Upper lobe of right lung (tissue), 1 donor: ENCODE data around the gene ZNF385B. TPM values are rescaled to one million over a fixed set of nuclear protein-coding genes. Genes with fewer than 3 reads are reported as not detected.

Source experiments
- ATAC-seq: fragments of 200-7000 bp; cut with Tn5 transposase; one replicate; pipeline ENCODE4 v1.9.1; 2020; ENCODE audit warnings: mild to moderate bottlenecking, moderate library complexity
- DNase-seq: peaks from one replicate; pipeline ENCODE4 v3.0.0-alpha.2; 2020
- H3K27ac ChIP-seq: fragments of 200-600 bp; one replicate; pipeline ENCODE4 v1.8.0; 2022
- H3K27me3 ChIP-seq: fragments of 200-600 bp; one replicate; pipeline ENCODE4 v1.8.0; 2022; ENCODE audit warnings: mild to moderate bottlenecking
- H3K36me3 ChIP-seq: fragments of 200-600 bp; one replicate; pipeline ENCODE4 v1.8.0; 2022
- H3K4me1 ChIP-seq: fragments of 200-600 bp; one replicate; pipeline ENCODE4 v1.8.0; 2022
- H3K4me3 ChIP-seq: fragments of 200-600 bp; one replicate; pipeline ENCODE4 v1.8.0; 2022; ENCODE audit warnings: mild to moderate bottlenecking
- H3K9me3 ChIP-seq: fragments of 200-600 bp; one replicate; pipeline ENCODE4 v1.8.0; 2022
- CTCF ChIP-seq: fragments of 200-600 bp; IDR thresholded peaks from one replicate; pipeline ENCODE4 v1.8.0; 2022; ENCODE audit warnings: antibody characterized with exemption
- intact Hi-C: fragments of 100-400 bp; cut with DNase I; formaldehyde crosslinking; loops from one replicate; pipeline ENCODE4 v1.11.0; 2022
- total RNA-seq: library from RNA; stranded (reverse); fragmentation: NEBNext Ultra II Directional; extraction: Animal tissue kit (Norgen Biotek cat#: 25700); gene quantifications from one replicate; pipeline ENCODE4 v1.2.1, GENCODE V29; 2021
- donor health status: DM: no; HTN: yes; CAD: no; lungs with severe emphysema.

ZNF385B gene
- total RNA-seq, 1 donor from 2014 or later: 62.3 TPM

DNA sequence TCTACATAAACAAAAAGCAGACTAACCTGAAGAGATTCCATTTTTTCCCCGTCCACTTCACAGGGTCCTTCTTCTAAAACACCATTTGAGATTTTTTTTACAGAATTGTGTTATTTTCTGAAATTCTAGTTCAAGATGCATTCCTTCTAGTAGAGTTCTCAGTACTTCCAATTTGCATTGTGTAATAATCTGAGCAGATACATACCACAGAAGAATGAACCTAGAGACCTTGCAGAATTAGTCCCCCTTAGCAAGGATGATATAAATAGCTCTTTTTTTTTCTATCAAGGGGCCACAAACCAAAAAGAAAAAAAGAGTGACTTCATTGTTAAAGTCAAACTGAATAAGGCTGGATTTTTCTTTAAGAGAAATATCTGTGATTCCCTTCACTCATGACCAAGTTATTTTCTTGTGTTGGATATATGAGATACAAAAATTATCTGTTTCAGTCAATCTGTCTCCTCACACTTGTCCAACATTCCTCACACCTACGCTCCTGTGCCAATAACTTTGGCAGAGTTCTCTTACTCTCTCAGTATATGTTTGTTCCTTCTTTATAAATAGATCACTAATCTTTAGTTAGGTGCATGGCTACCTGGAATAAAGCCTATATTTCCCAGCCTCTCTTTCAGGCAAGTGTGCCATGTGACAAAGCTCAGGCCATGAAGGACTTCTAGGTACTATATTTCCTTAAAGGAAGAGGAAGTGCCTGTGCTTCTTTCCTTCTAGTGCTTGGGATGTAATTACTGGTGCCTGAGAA, 183.5 kb downstream of the ZNF385B start:
- H3K9me3 ChIP-seq: no peaks in the 10 kb centered on the region
- no peak overlapping the region for H3K4me3 ChIP-seq
- H3K27ac ChIP-seq: no peak overlapping the region
- intact Hi-C loops: no loop called here
- TF ChIP-seq CTCF: no peak
- no peaks in the 10 kb centered on the region for H3K36me3 ChIP-seq
- no peaks in the 10 kb centered on the region for H3K27me3 ChIP-seq
- ATAC-seq: no peak
- DNase-seq: no peak
- H3K4me1 ChIP-seq: peaks cover 12% of the 10 kb centered on the region

GRCh38 chr2:179677077-179677688, 184.2 kb downstream of the ZNF385B start:
- DNase-seq: no peak
- intact Hi-C loops: no loop called here

GRCh38 chr2:179675435-179675834, 186.0 kb downstream of the ZNF385B start:
- H3K9me3 ChIP-seq: no peaks in the 10 kb centered on the region
- DNase-seq (no peak), ATAC-seq (peak; percentile 89)
- TF ChIP-seq CTCF: no peak
- no peak overlapping the region for H3K27ac ChIP-seq
- intact Hi-C loops: no loop called here
- no peaks in the 10 kb centered on the region for H3K36me3 ChIP-seq
- H3K4me1 ChIP-seq: peaks cover 12% of the 10 kb centered on the region
- no peak overlapping the region for H3K4me3 ChIP-seq
- H3K27me3 ChIP-seq: no peaks in the 10 kb centered on the region

More at GRCh38 chr2:179677077-179677688, 184.2 kb downstream of the ZNF385B start:
- no peak for TF ChIP-seq CTCF
- no peak overlapping the region for H3K27ac ChIP-seq
- ATAC-seq: no peak
- H3K27me3 ChIP-seq: no peaks in the 10 kb centered on the region
- H3K4me1 ChIP-seq: peaks cover 12% of the 10 kb centered on the region
- no peak overlapping the region for H3K4me3 ChIP-seq
- no peaks in the 10 kb centered on the region for H3K9me3 ChIP-seq
- no peaks in the 10 kb centered on the region for H3K36me3 ChIP-seq

- Histone ChIP-seq H3K9me3 (no peaks in the 10 kb centered on the region), H3K27me3 (no peaks in the 10 kb centered on the region), H3K36me3 (no peaks in the 10 kb centered on the region), H3K4me3 (no peak overlapping the region), H3K4me1 (no peaks in the 10 kb centered on the region), H3K27ac (no peak overlapping the region)
- intact Hi-C loops: no loop called here
- TF ChIP-seq CTCF: no peak
- DNase-seq: no peak
- ATAC-seq: peak; percentile 37
Measured at GRCh38 chr2:179671043-179671981, 190.1 kb downstream of the ZNF385B start.

DNA sequence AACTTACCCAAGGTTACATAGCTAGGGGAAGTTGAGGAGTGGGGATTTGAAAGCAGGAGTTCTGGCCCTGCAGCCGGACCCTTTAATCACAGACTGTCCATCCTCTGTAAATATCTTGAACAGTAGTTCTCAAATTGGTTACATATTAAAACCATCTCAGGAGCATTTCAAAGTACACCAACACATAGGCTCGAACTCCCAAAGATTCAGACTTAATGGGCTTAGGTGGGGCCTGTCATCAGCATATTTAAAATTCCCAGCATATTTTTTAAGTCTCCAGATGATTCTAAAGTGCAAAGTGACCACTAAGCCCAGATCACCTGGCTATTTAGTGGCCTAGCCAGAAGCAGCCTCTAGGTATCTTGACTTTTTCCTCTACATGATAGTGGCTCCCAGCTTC, 192.2 kb downstream of the ZNF385B start:
- Histone ChIP-seq H3K27ac (no peak overlapping the region), H3K4me3 (no peak overlapping the region), H3K4me1 (no peaks in the 10 kb centered on the region), H3K36me3 (no peaks in the 10 kb centered on the region), H3K27me3 (no peaks in the 10 kb centered on the region), H3K9me3 (no peaks in the 10 kb centered on the region)
- no peak for TF ChIP-seq CTCF
- intact Hi-C loops: no loop called here
- DNase-seq (no peak), ATAC-seq (no peak)
